Measurements from ENCODE around the gene SLC2A8.

The SLC2A8 gene, protein sequence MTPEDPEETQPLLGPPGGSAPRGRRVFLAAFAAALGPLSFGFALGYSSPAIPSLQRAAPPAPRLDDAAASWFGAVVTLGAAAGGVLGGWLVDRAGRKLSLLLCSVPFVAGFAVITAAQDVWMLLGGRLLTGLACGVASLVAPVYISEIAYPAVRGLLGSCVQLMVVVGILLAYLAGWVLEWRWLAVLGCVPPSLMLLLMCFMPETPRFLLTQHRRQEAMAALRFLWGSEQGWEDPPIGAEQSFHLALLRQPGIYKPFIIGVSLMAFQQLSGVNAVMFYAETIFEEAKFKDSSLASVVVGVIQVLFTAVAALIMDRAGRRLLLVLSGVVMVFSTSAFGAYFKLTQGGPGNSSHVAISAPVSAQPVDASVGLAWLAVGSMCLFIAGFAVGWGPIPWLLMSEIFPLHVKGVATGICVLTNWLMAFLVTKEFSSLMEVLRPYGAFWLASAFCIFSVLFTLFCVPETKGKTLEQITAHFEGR

GRCh38 chr9:127396808-127397645 is at the start of gene SLC2A8:
Gene SLC2A8 (plus strand): TSS chr9:127397169. CDS start chr9:127397231, 62 bp downstream.
- TF ChIP-seq CTCF (IDR thresholded peaks at IDR 0.05; ENCODE audit: borderline replicate concordance, insufficient read depth, low read depth, low read length) = 0 out of 2 replicates have a peak, but pooled peaks have one; percentile 2
- H3K4me3 ChIP-seq (ENCODE audit: low read depth, low read length) = peak within 1 kb of the TSS; percentile 70

DNA sequence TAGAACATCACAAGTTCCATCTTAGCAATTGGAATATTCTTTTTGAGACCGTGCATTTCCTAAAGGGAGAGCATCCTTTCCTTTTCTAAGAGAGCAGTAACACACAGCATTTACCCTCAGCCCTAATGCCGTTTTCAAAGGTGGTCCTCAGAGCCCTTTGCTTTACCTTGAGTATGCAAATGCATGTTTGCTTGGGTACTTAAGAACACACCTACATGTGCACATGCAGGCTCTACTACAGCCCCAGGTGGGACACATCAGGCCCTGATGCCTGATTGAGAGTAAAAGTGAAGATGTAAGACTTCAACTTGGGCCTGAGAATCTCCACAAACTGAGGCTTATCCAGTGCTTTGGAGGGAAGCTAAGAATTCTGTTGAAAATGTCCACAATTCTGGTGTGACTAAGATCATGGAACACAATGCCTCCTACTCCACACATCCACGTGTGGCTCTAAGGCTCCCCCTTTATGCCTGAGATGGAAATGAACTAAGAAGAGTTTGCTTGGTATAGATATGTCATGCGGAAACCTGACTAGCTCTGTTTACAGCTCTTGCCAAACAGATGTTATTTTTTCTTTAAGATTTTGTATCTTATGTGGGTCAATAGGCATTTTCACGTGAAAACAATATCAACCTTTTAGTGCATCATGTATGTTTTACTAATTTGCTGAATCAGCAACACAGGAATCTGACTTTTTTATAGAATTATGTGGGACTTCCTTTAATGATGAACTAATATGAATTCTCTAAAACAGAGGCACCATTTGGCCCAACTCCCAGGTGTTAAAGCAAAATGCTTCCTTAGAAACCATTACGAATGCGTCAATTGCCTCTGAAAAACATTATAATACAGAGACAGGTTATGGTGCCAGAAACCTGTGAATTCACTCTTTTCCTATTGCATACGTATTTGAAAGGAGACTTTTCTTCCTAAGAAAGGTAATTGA is 48.9 kb upstream of the SLC2A8 start:
- H3K4me3 ChIP-seq (ENCODE audit: low read depth, low read length) = no peak overlapping the region
- peak; percentile 28; the same call in 1 of the 2 replicates for TF ChIP-seq CTCF (IDR thresholded peaks at IDR 0.05; ENCODE audit: borderline replicate concordance, insufficient read depth, low read depth, low read length)

DNA sequence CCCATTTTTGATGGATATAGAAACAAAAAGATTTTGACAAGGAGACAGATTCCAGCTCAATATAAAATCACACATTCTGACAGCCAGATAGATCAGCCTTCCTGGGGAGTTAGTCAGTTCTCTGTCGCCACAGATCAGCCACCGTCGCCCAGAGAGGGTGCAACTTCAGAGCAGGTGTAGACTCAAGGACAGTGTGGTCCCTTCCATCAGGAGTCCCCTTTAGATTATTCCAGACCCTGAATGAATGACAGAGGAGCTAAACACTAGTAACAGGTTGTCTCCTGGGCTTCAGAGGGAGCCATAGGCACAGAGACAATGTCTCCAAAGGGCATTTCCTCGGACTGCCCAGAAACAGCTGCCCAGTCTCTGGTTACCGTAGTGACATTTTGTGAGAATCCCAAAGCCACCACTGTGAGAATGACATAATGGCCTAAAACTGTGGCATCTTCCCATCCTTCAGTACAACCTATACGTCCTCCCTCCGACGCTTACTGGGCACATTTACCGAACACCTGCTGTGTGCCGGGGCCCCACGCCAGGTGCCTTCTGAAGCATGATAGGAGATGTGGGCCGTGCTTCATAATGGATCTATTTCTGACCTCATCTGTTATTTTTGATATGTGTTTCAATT is 47.4 kb upstream of the SLC2A8 start:
- TF ChIP-seq CTCF (IDR thresholded peaks at IDR 0.05; ENCODE audit: borderline replicate concordance, insufficient read depth, low read depth, low read length) = no peak
- no peak overlapping the region for H3K4me3 ChIP-seq (ENCODE audit: low read depth, low read length)

- no peak for TF ChIP-seq CTCF (IDR thresholded peaks at IDR 0.05; ENCODE audit: borderline replicate concordance, insufficient read depth, low read depth, low read length)
- H3K4me3 ChIP-seq (ENCODE audit: low read depth, low read length) = no peak overlapping the region
Measured at GRCh38 chr9:127351182-127352166, 45.5 kb upstream of the SLC2A8 start.

DNA sequence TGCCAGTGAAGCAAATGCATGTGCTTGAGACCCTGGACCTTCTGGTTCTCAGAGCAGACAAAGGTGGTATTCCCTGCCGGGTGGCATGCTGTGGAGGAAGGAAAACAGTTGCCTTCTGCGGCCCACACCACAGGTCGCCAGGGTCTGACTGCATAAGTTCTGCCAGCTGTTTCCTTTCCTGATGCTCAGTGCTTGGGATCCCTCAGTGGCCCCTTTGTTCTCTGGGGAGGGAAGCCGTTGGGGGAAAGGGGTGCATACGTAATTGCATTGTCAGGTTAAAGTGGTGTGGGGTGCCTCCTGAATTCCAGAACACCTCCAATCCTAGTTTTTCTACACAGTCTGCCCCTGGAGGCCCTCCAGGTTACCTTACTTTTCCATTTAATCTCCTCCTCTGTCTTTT is 43.1 kb upstream of the SLC2A8 start:
- no peak overlapping the region for H3K4me3 ChIP-seq (ENCODE audit: low read depth, low read length)
- no peak for TF ChIP-seq CTCF (IDR thresholded peaks at IDR 0.05; ENCODE audit: borderline replicate concordance, insufficient read depth, low read depth, low read length)

Data from GM12875 (cell line).